Endothelial cell of umbilical vein (primary cell): ENCODE results near the gene TBC1D14. TPM values are rescaled to one million over a fixed set of nuclear protein-coding genes. Genes with fewer than 3 reads are reported as not detected.

ENCODE experiments used
- BruUV-seq: library from RNA; stranded (reverse); fragments of 400-500 nt; replicated peaks from 2 replicates; lab custom pipeline; 2021; lab: Mats Ljungman, UMichigan
- CTCF ChIA-PET: fragments of 300-600, 350-600 bp; sonication (Branson Sonifier 250); formaldehyde crosslinking; loops from one replicate; lab custom pipeline; 2021; ENCODE audit warnings: antibody characterized with exemption, inconsistent platforms; lab: Charles Lee
- POLR2A ChIA-PET: fragments of 300-600, 350-600 bp; sonication (Branson Sonifier 250); formaldehyde crosslinking; loops from one replicate; lab custom pipeline; 2021; ENCODE audit warnings: antibody characterized with exemption, inconsistent platforms; lab: Charles Lee
- DNase-seq: peaks from one replicate; pipeline ENCODE4 v3.0.0-alpha.2; 2011; ENCODE audit warnings: low read depth, low spot score
- FAIRE-seq: peaks from 2 replicates; lab custom pipeline; 2011; peaks lifted over from hg19 to GRCh38; lab: Jason Lieb, UNC
- H2AFZ ChIP-seq: 2 replicates; pipeline ENCODE4 v1.6.0; 2012; ENCODE audit warnings: low read depth, low read length, control low read depth, inconsistent platforms
- H3K27ac ChIP-seq: 2 replicates; pipeline ENCODE4 v1.5.1; 2011; ENCODE audit warnings: low read depth, mild to moderate bottlenecking, control low read depth, low read length, moderate library complexity; ENCODE audit not compliant: insufficient read depth
- H3K27me3 ChIP-seq, 2 experiments: 2 replicates each; pipeline versions ENCODE4 v1.6.0 to v1.6.1; 2011; ENCODE audit warnings: low read length in 2 of 2, mixed read lengths in 1 of 2; ENCODE audit not compliant: control insufficient read depth in 2 of 2, insufficient read depth in 2 of 2
- H3K36me3 ChIP-seq, 2 experiments: 2 replicates in 1 of 2; 3 replicates in 1 of 2; pipeline ENCODE4 v1.5.1; 2011; ENCODE audit warnings: low read length in 2 of 2, mild to moderate bottlenecking in 1 of 2, moderate library complexity in 1 of 2; ENCODE audit not compliant: control insufficient read depth in 2 of 2, insufficient read depth in 2 of 2; ENCODE audit errors: extremely low read depth in 1 of 2
- H3K4me1 ChIP-seq: 3 replicates; pipeline ENCODE4 v1.5.1; 2011; ENCODE audit warnings: mild to moderate bottlenecking, low read length; ENCODE audit not compliant: control insufficient read depth, insufficient read depth; ENCODE audit errors: extremely low read depth
- H3K4me2 ChIP-seq: 2 replicates; pipeline ENCODE4 v1.6.1; 2011; ENCODE audit warnings: low read length, control low read depth, mixed read lengths; ENCODE audit not compliant: insufficient read depth
- H3K4me3 ChIP-seq, 3 experiments: fragments of 200-600 bp in 1 of 3; sonication (generic), shearing (Covaris generic) in 1 of 3; replicated peaks in 1 of 3; 2 replicates each; pipeline ENCODE4 v1.5.1; 2011 to 2016; ENCODE audit warnings: control low read depth in 3 of 3, low read length in 3 of 3, mild to moderate bottlenecking in 2 of 3, inconsistent platforms in 1 of 3, low read depth in 1 of 3, moderate library complexity in 1 of 3; ENCODE audit not compliant: insufficient read depth in 1 of 3
- H3K79me2 ChIP-seq: 2 replicates; pipeline ENCODE4 v1.6.0; 2012; ENCODE audit warnings: low read length, inconsistent platforms; ENCODE audit not compliant: control insufficient read depth, insufficient read depth
- H3K9ac ChIP-seq: replicated peaks from 2 replicates; pipeline ENCODE3; 2011; ENCODE audit warnings: low read length, control low read depth; ENCODE audit not compliant: insufficient read depth; ENCODE audit errors: extremely low read depth
- H3K9me1 ChIP-seq: replicated peaks from 3 replicates; pipeline ENCODE4 v1.6.0; 2011; ENCODE audit warnings: mild to moderate bottlenecking, low read length; ENCODE audit not compliant: control insufficient read depth, insufficient read depth; ENCODE audit errors: extremely low read depth
- H3K9me3 ChIP-seq: replicated peaks from 2 replicates; pipeline ENCODE4 v1.5.1; 2012; ENCODE audit warnings: low read length, inconsistent platforms; ENCODE audit not compliant: control insufficient read depth, insufficient read depth
- H4K20me1 ChIP-seq: replicated peaks from 2 replicates; pipeline ENCODE3; 2011; ENCODE audit warnings: mild to moderate bottlenecking, low read length; ENCODE audit not compliant: control insufficient read depth, insufficient read depth; ENCODE audit errors: extremely low read depth
- CTCF ChIP-seq, 2 donors: IDR thresholded peaks; 1 replicate in 1 of 2; 2 replicates in 1 of 2; pipeline ENCODE4 v1.5.1; 2011; ENCODE audit warnings: low read length in 2 of 2, mild to moderate bottlenecking in 2 of 2, moderate library complexity in 2 of 2, control low read depth in 1 of 2, inconsistent platforms in 1 of 2, low read depth in 1 of 2; ENCODE audit not compliant: insufficient read depth in 1 of 2; ENCODE audit errors: extremely low read depth in 1 of 2
- EZH2 ChIP-seq: IDR thresholded peaks from 2 replicates; pipeline ENCODE4 v1.6.1; 2012; ENCODE audit warnings: borderline replicate concordance, low read depth, mild to moderate bottlenecking, moderate library complexity, low read length, inconsistent platforms; ENCODE audit not compliant: severe bottlenecking
- FOS ChIP-seq: IDR thresholded peaks from 2 replicates; pipeline ENCODE4 v1.6.1; 2011; ENCODE audit warnings: mild to moderate bottlenecking, low read length, moderate library complexity, borderline replicate concordance; ENCODE audit not compliant: insufficient read depth
- GATA2 ChIP-seq: IDR thresholded peaks from 2 replicates; pipeline ENCODE4 v1.7.0; 2011; ENCODE audit warnings: low read depth, mild to moderate bottlenecking, moderate library complexity, mixed read lengths, low read length; ENCODE audit not compliant: insufficient read length, insufficient read depth
- JUN ChIP-seq: IDR thresholded peaks from 2 replicates; pipeline ENCODE4 v1.6.1; 2011; ENCODE audit warnings: borderline replicate concordance, low read depth; ENCODE audit not compliant: insufficient read length, insufficient read depth
- MAX ChIP-seq: IDR thresholded peaks from 2 replicates; pipeline ENCODE4 v1.6.1; 2011; ENCODE audit not compliant: insufficient read depth, insufficient read length
- MYC ChIP-seq: IDR thresholded peaks from one replicate; pipeline ENCODE4 v1.6.1; 2011; ENCODE audit warnings: mild to moderate bottlenecking, low read depth, low read length
- POLR2A ChIP-seq: IDR thresholded peaks from 2 replicates; pipeline ENCODE4 v1.6.1; 2012; ENCODE audit warnings: low read depth, mild to moderate bottlenecking, control low read depth, low read length
- POLR2AphosphoS5 ChIP-seq: IDR thresholded peaks from 2 replicates; pipeline ENCODE4 v1.6.1; 2012; ENCODE audit warnings: low read depth, mild to moderate bottlenecking, control low read depth, low read length, moderate library complexity; ENCODE audit not compliant: insufficient read depth
- dilution Hi-C: fragments of 300-500 bp; cut with MboI; formaldehyde crosslinking; loops from one replicate; pipeline ENCODE4 v1.15.0; 2019; ENCODE audit warnings: low sequenced_read_pairs; ENCODE audit not compliant: extremely low pct_ligation_motif_present
- intact Hi-C: fragments of 100-400 bp; cut with micrococcal nuclease; formaldehyde crosslinking; loops from one replicate; pipeline ENCODE4 v1.10.0; 2022
- polyA plus RNA-seq, 4 experiments: library from polyadenylated mRNA; depleted of rRNA in 3 of 4; stranded (reverse) in 3 of 4; unstranded in 1 of 4; fragments of >200 nt; gene quantifications; 2 replicates each; pipeline versions ENCODE4 v1.2.1 to v1.2.3, GENCODE V29; 2011 to 2012; ENCODE audit warnings: missing spikeins in 1 of 4
- total RNA-seq: library from RNA; stranded (reverse); gene quantifications from 2 replicates; pipeline ENCODE4 v1.2.3, GENCODE V29; 2021

Gene TBC1D14
- total and polyA plus RNA-seq, 2 donors (not counting 3 experiments of a cell fraction or from before 2014, with no cell fraction given), result 23.7 to 24.8 TPM

GRCh38 chr4:6889736-6890324, 19.8 kb upstream of the TBC1D14 start:
- Histone ChIP-seq H3K9me1 (no peaks in the 10 kb centered on the region), H3K9me3 (no peaks in the 10 kb centered on the region), H3K4me1 (no peaks in the 10 kb centered on the region), H3K4me2 (no peak overlapping the region), H3K27ac (no peak overlapping the region), H2AFZ (no peak overlapping the region), H3K9ac (no peak overlapping the region), H3K79me2 (no peaks in the 10 kb centered on the region), H3K4me3 (no peak overlapping the region), H3K36me3 (no peaks in the 10 kb centered on the region), H4K20me1 (no peaks in the 10 kb centered on the region), H3K27me3 (no peaks in the 10 kb centered on the region)
- DNase-seq (no peak), FAIRE-seq (no peak)
- CTCF ChIA-PET, result no interaction called here
- dilution Hi-C loops (no loop called here), intact Hi-C loops (no loop called here)
- POLR2A ChIA-PET, result no interaction called here
- BruUV-seq, result no TSS peak
- TF ChIP-seq JUN (no peak), CTCF (IDR thresholded peaks at IDR 0.05; ENCODE audit: extremely low read depth in 1 of 2, insufficient read depth in 1 of 2, low read depth in 1 of 2, low read length in 2 of 2) (no peak), MAX (no peak), POLR2AphosphoS5 (no peak), GATA2 (no peak), EZH2 (no peak), MYC (no peak), POLR2A (no peak), FOS (no peak)
